ENCODE results near the gene MMP25.

GRCh38 chr16:3023669-3024478, 22.5 kb upstream of the MMP25 start, which contains the start of the genes HCFC1R1 and THOC6:
- TF ChIP-seq, protein P1, sequence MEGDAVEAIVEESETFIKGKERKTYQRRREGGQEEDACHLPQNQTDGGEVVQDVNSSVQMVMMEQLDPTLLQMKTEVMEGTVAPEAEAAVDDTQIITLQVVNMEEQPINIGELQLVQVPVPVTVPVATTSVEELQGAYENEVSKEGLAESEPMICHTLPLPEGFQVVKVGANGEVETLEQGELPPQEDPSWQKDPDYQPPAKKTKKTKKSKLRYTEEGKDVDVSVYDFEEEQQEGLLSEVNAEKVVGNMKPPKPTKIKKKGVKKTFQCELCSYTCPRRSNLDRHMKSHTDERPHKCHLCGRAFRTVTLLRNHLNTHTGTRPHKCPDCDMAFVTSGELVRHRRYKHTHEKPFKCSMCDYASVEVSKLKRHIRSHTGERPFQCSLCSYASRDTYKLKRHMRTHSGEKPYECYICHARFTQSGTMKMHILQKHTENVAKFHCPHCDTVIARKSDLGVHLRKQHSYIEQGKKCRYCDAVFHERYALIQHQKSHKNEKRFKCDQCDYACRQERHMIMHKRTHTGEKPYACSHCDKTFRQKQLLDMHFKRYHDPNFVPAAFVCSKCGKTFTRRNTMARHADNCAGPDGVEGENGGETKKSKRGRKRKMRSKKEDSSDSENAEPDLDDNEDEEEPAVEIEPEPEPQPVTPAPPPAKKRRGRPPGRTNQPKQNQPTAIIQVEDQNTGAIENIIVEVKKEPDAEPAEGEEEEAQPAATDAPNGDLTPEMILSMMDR (conservative IDR thresholded peaks at IDR 0.05; ENCODE audit: low read depth, low read length), result no peak
- no peak for TF ChIP-seq EZH2phosphoT487 (IDR thresholded peaks at IDR 0.05; ENCODE audit: borderline replicate concordance, low read length)

All from PC-3 (cell line).